BE2C (cell line): Measurements from ENCODE around the gene CBFA2T3.

Source experiments
- DNase-seq: peaks from one replicate; pipeline ENCODE4 v3.0.0-alpha.2; 2020
- H3K27me3 ChIP-seq: fragments of 250-450 bp; sonication (Bioruptor Pico); 2 replicates; pipeline ENCODE4 v1.5.1; 2020; ENCODE audit warnings: mild to moderate bottlenecking
- H3K36me3 ChIP-seq: fragments of 250-450 bp; sonication (Bioruptor Pico); 2 replicates; pipeline ENCODE4 v1.5.1; 2020; ENCODE audit warnings: mild to moderate bottlenecking
- H3K4me1 ChIP-seq: fragments of 250-450 bp; sonication (Bioruptor Pico); 2 replicates; pipeline ENCODE4 v1.5.1; 2020
- H3K4me3 ChIP-seq: 2 replicates; pipeline ENCODE4 v1.5.1; 2011; ENCODE audit warnings: low read depth, low read length
- H3K9me3 ChIP-seq: fragments of 250-450 bp; sonication (Bioruptor Pico); 2 replicates; pipeline ENCODE4 v1.5.1; 2020
- CTCF ChIP-seq: IDR thresholded peaks from 2 replicates; pipeline ENCODE4 v1.5.1; 2012; ENCODE audit warnings: mild to moderate bottlenecking, low read depth, low read length

The CBFA2T3 gene

GRCh38 chr16:88841521-88842307 is 135.3 kb downstream of the CBFA2T3 start:
- Histone ChIP-seq H3K4me1 (no peaks in the 10 kb centered on the region), H3K36me3 (no peaks in the 10 kb centered on the region), H3K9me3 (no peaks in the 10 kb centered on the region), H3K27me3 (no peaks in the 10 kb centered on the region), H3K4me3 (no peak overlapping the region)
- DNase-seq: no peak
- TF ChIP-seq CTCF: no peak

DNA sequence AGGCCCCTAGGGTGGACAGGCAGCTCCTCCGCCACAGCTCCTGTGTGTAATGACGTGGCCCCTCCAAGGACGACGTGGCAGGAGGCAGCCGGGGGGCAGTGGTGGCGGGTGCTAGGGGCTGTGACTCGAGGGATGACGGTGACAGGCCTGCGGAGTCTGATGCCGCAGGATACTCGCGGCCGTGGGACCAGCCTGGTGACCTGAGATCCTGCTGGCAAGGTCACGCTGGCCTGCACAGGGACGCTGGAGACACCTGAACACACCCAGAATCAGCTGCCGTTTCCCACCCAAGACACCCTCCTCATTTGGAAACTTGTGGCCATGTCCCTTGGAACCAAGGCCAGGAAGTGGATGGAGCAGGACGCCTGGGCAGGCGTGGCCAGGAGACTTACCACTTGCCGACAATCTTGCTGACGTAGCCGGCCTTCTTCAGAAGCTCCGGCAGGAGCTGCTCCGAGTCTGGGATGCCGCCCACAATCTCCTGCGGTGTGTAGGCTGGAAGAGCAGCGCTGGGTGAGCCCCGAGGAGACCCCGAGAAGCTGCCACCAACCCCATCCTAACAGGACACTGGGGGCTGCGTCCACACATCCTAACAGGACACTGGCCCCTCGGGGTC is 136.3 kb downstream of the CBFA2T3 start:
- Histone ChIP-seq H3K9me3 (no peaks in the 10 kb centered on the region), H3K36me3 (no peaks in the 10 kb centered on the region), H3K27me3 (no peaks in the 10 kb centered on the region), H3K4me1 (no peaks in the 10 kb centered on the region), H3K4me3 (no peak overlapping the region)
- no peak for DNase-seq
- no peak for TF ChIP-seq CTCF

DNA sequence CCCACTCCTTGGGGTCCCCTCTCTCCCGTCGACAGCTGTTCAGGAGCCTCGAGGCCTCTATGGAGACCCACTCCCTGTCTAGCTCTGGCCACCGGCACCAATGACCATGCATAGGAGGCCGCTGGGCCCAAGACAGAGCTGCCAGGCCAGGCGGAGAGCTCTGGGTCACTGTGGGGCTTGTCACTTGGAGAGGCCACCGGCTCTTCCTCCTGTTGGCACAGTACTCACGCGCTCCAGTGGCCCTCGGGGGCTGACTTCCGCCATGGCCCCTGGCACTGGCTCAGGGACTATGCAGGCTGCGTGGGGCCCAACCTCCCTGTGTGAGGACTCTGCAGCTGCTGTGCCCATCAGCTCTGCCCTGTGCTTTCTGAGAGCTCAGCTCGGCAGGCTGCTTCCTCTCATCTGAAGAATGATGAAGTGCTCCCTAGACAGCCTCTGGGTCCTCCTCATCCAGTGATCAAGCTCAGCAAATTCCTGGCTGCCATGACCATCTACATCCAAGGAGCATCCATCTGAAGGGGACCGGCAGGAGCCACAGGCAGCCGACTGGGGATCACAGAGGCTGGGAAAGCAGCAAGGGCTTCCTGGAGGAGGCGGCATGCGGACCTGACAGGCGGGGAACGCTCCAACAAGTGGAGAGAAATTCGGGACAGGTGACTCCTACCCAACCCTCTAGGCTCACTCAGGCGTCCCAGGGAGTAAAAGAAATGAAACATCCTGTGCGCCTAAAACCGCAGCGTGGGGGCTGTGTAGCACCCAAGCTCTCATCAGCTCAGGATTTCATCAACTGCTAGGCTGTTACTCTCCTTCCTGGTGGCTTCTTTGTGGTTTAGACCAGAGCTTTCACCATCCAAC is 137.0 kb downstream of the CBFA2T3 start:
- H3K27me3 ChIP-seq: no peaks in the 10 kb centered on the region
- no peak for DNase-seq
- no peak overlapping the region for H3K4me3 ChIP-seq

DNA sequence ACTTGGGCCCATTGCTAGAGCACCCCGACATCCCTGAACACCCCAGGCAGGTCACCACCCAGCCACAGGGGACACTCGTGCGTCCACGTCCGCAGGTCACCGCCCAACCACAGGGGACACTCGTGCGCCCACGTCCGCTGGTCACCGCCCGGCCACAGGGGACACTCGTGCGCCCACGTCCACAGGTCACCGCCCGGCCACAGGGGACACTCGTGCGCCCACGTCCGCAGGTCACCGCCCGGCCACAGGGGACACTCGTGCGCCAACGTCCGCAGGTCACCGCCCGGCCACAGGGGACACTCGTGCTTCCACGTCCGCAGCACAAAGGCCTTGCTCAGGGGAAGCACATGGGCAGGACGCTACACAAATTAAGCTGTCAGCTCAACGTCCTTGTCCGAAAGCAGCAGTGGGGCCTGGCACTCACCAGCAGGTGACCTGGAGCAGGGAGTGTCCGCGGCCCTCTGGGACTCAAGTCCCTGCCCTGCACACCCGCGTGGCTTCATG is 137.9 kb downstream of the CBFA2T3 start:
- no peak for DNase-seq
- 0 out of 2 replicates have a peak, but pooled peaks have one; percentile 13 for TF ChIP-seq CTCF
- Histone ChIP-seq H3K4me3 (no peak overlapping the region), H3K4me1 (no peaks in the 10 kb centered on the region), H3K27me3 (no peaks in the 10 kb centered on the region), H3K36me3 (no peaks in the 10 kb centered on the region), H3K9me3 (no peaks in the 10 kb centered on the region)

More for the DNA sequence above, 137.0 kb downstream of the CBFA2T3 start:
- no peaks in the 10 kb centered on the region for H3K4me1 ChIP-seq
- H3K36me3 ChIP-seq: no peaks in the 10 kb centered on the region
- no peak for TF ChIP-seq CTCF
- H3K9me3 ChIP-seq: no peaks in the 10 kb centered on the region

DNA sequence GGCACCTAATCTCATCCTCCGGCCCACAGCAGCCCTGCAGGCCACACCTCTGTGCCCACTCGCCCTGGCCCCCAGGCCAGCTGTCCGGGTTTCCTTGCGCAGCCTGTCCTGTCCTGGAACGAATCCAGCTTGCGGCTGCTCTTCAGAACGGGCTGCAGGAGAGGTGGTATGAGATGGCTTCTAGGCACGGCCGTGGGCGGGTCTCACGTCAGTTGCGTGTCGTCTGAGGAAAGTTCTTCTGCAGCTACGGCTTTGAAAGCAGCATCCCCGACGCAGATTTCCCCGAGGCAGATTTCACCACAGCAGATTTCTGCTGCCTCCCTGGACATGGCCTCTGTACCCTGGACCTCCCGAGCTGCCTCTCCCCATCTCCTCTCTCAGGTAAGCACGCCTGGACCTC is 138.4 kb downstream of the CBFA2T3 start:
- Histone ChIP-seq H3K4me1 (no peaks in the 10 kb centered on the region), H3K27me3 (no peaks in the 10 kb centered on the region), H3K36me3 (no peaks in the 10 kb centered on the region), H3K9me3 (no peaks in the 10 kb centered on the region), H3K4me3 (no peak overlapping the region)
- no peak for DNase-seq
- TF ChIP-seq CTCF: no peak
